ENCODE measurements around the gene IGF2BP3.

GRCh38 chr7:23264916-23265458 lies 205.3 kb downstream of the IGF2BP3 start:
- TF ChIP-seq ZBTB20 (tag by site-specific recombination; IDR thresholded peaks at IDR 0.05) (no peak), ZNF792 (tag by site-specific recombination; IDR thresholded peaks at IDR 0.05) (no peak), CTCF (tag by site-specific recombination; IDR thresholded peaks at IDR 0.05) (no peak), ZNF555 (tag by site-specific recombination; conservative IDR thresholded peaks at IDR 0.05) (no peak), ZNF561 (tag by site-specific recombination; IDR thresholded peaks at IDR 0.05; ENCODE audit: borderline replicate concordance) (no peak), HOXA7 (CRISPR knock-in tag; IDR thresholded peaks at IDR 0.05; ENCODE audit: borderline replicate concordance) (no peak), ZSCAN30 (tag by site-specific recombination; IDR thresholded peaks at IDR 0.05) (no peak), ZNF513 (tag by site-specific recombination; IDR thresholded peaks at IDR 0.05) (no peak), ATF2 (tag by site-specific recombination; IDR thresholded peaks at IDR 0.05; ENCODE audit: low read depth) (no peak), GLIS1 (tag by site-specific recombination; IDR thresholded peaks at IDR 0.05) (no peak), ZNF629 (tag by site-specific recombination; IDR thresholded peaks at IDR 0.05) (no peak)

All from HEK293 (cell line).